H1 (cell line): Measurements from ENCODE around the gene TMEM114. TPM values are rescaled to one million over a fixed set of nuclear protein-coding genes. Genes with fewer than 3 reads are reported as not detected.

Source experiments
- CTCF ChIA-PET: fragments of 300-600 bp; sonication (Branson Sonifier 250); formaldehyde crosslinking; loops from one replicate; lab custom pipeline; 2021; ENCODE audit not compliant: partially characterized antibody; lab: Charles Lee
- POLR2A ChIA-PET: fragments of 300-600 bp; sonication (Branson Sonifier 250); formaldehyde crosslinking; loops from one replicate; lab custom pipeline; 2021; ENCODE audit warnings: inconsistent platforms; ENCODE audit not compliant: partially characterized antibody; lab: Charles Lee
- DNase-seq, 2 experiments: peaks; one replicate each; pipeline versions ENCODE4 v3.0.0 to v3.0.0-alpha.2; 2010 to 2022; ENCODE audit warnings: low spot score in 2 of 2, low read depth in 1 of 2, mixed read lengths in 1 of 2
- FAIRE-seq: peaks from 2 replicates; lab custom pipeline; 2011; peaks lifted over from hg19 to GRCh38; lab: Jason Lieb, UNC
- H2AFZ ChIP-seq: 2 replicates; pipeline ENCODE4 v1.8.1; 2012; ENCODE audit warnings: low read length, inconsistent platforms
- H2AK5ac ChIP-seq: 2 replicates; pipeline ENCODE4 v1.6.1; 2013; ENCODE audit warnings: low read depth, low read length
- H2BK120ac ChIP-seq: replicated peaks from 2 replicates; pipeline ENCODE3; 2013; ENCODE audit warnings: low read depth, low read length, inconsistent platforms
- H2BK12ac ChIP-seq: 2 replicates; pipeline ENCODE4 v1.6.1; 2013; ENCODE audit warnings: low read depth, low read length
- H2BK15ac ChIP-seq: 2 replicates; pipeline ENCODE4 v1.6.1; 2013; ENCODE audit warnings: low read length
- H2BK20ac ChIP-seq: 2 replicates; pipeline ENCODE4 v1.6.1; 2013; ENCODE audit warnings: low read length
- H2BK5ac ChIP-seq: 2 replicates; pipeline ENCODE4 v1.6.1; 2013; ENCODE audit warnings: low read depth, low read length
- H3K14ac ChIP-seq: 2 replicates; pipeline ENCODE4 v1.6.1; 2013; ENCODE audit warnings: inconsistent platforms; ENCODE audit not compliant: insufficient read length
- H3K18ac ChIP-seq: 2 replicates; pipeline ENCODE4 v1.6.1; 2013; ENCODE audit warnings: low read length; ENCODE audit errors: extremely low read depth
- H3K23ac ChIP-seq: 2 replicates; pipeline ENCODE4 v1.6.1; 2013; ENCODE audit warnings: inconsistent platforms; ENCODE audit not compliant: insufficient read length
- H3K23me2 ChIP-seq: 2 replicates; pipeline ENCODE4 v1.6.1; 2013; ENCODE audit warnings: low read depth, low read length
- H3K27ac ChIP-seq: 2 replicates; pipeline ENCODE4 v1.6.1; 2011; ENCODE audit warnings: low read depth, low read length, inconsistent platforms
- H3K27me3 ChIP-seq, 4 experiments: replicated peaks in 1 of 4; 1 replicate in 1 of 4; 2 replicates in 3 of 4; pipeline versions ENCODE4 v1.6.1 to v1.8.1; 2011 to 2013; ENCODE audit warnings: low read length in 3 of 4, mild to moderate bottlenecking in 3 of 4, inconsistent platforms in 2 of 4, mixed read lengths in 2 of 4, moderate library complexity in 1 of 4; ENCODE audit not compliant: control insufficient read depth in 3 of 4, insufficient read depth in 3 of 4; ENCODE audit errors: extremely low read depth in 1 of 4
- H3K36me3 ChIP-seq, 4 experiments: 2 replicates each; pipeline versions ENCODE4 v1.6.1 to v1.8.1; 2011 to 2013; ENCODE audit warnings: mild to moderate bottlenecking in 4 of 4, low read length in 3 of 4, moderate library complexity in 2 of 4, control low read depth in 1 of 4, inconsistent platforms in 1 of 4; ENCODE audit not compliant: insufficient read depth in 4 of 4, control insufficient read depth in 2 of 4
- H3K4ac ChIP-seq: replicated peaks from 2 replicates; pipeline ENCODE3; 2013; ENCODE audit warnings: low read length, low read depth, mixed read lengths, inconsistent platforms; ENCODE audit not compliant: insufficient read length
- H3K4me1 ChIP-seq, 4 experiments: replicated peaks in 1 of 4; 1 replicate in 1 of 4; 2 replicates in 3 of 4; pipeline versions ENCODE4 v1.6.1 to v1.8.1; 2011 to 2013; ENCODE audit warnings: low read length in 3 of 4, inconsistent platforms in 2 of 4, mixed read lengths in 1 of 4; ENCODE audit not compliant: insufficient read depth in 4 of 4, control insufficient read depth in 3 of 4
- H3K4me2 ChIP-seq, 2 experiments: 2 replicates each; pipeline versions ENCODE4 v1.6.1 to v1.8.1; 2011 to 2013; ENCODE audit warnings: low read depth in 2 of 2, low read length in 2 of 2, control low read depth in 1 of 2, inconsistent platforms in 1 of 2, mild to moderate bottlenecking in 1 of 2; ENCODE audit not compliant: insufficient read depth in 1 of 2
- H3K4me3 ChIP-seq, 4 experiments: fragments of 200-600, 300-600 bp in 1 of 4; sonication (generic), shearing (Covaris generic), sonication (Bioruptor Twin) in 1 of 4; 2 replicates each; pipeline versions ENCODE4 v1.5.1 to v1.8.1; 2011 to 2016; ENCODE audit warnings: low read length in 4 of 4, low read depth in 3 of 4, control low read depth in 2 of 4, inconsistent platforms in 2 of 4, mild to moderate bottlenecking in 2 of 4, mixed read lengths in 1 of 4, moderate library complexity in 1 of 4; ENCODE audit not compliant: insufficient read depth in 2 of 4; ENCODE audit errors: extremely low read depth in 1 of 4
- H3K56ac ChIP-seq: replicated peaks from 2 replicates; pipeline ENCODE3; 2013; ENCODE audit warnings: low read depth, mild to moderate bottlenecking, mixed read lengths, low read length, inconsistent platforms; ENCODE audit not compliant: insufficient read length
- H3K79me1 ChIP-seq: 2 replicates; pipeline ENCODE4 v1.6.1; 2013; ENCODE audit warnings: low read depth, low read length, control low read depth
- H3K79me2 ChIP-seq, 2 experiments: 2 replicates each; pipeline versions ENCODE4 v1.6.1 to v1.8.1; 2012 to 2013; ENCODE audit warnings: low read length in 2 of 2, mild to moderate bottlenecking in 2 of 2, inconsistent platforms in 1 of 2; ENCODE audit not compliant: insufficient read depth in 2 of 2, control insufficient read depth in 1 of 2
- H3K9ac ChIP-seq, 4 experiments: replicated peaks in 1 of 4; 1 replicate in 1 of 4; 2 replicates in 3 of 4; pipeline versions ENCODE4 v1.6.1 to v1.8.1; 2011 to 2013; ENCODE audit warnings: low read depth in 3 of 4, low read length in 3 of 4, control low read depth in 2 of 4, mild to moderate bottlenecking in 2 of 4, moderate library complexity in 2 of 4, inconsistent platforms in 1 of 4; ENCODE audit errors: extremely low read depth in 1 of 4
- H3K9me3 ChIP-seq, 2 experiments: 2 replicates each; pipeline versions ENCODE4 v1.6.1 to v1.8.1; 2012 to 2013; ENCODE audit warnings: mild to moderate bottlenecking in 2 of 2, moderate library complexity in 2 of 2, control low read depth in 1 of 2, inconsistent platforms in 1 of 2, low read depth in 1 of 2, low read length in 1 of 2, mixed read lengths in 1 of 2; ENCODE audit not compliant: insufficient read depth in 2 of 2
- H4K20me1 ChIP-seq, 2 experiments: replicated peaks in 1 of 2; 2 replicates each; pipeline versions ENCODE3 to v1.8.1; 2011 to 2013; ENCODE audit warnings: inconsistent platforms in 2 of 2, low read length in 2 of 2, mild to moderate bottlenecking in 1 of 2; ENCODE audit not compliant: insufficient read depth in 2 of 2, control insufficient read depth in 1 of 2
- H4K5ac ChIP-seq: 2 replicates; pipeline ENCODE4 v1.6.1; 2013; ENCODE audit warnings: low read length, low read depth, mixed read lengths, inconsistent platforms; ENCODE audit not compliant: insufficient read length
- H4K8ac ChIP-seq: 2 replicates; pipeline ENCODE4 v1.8.0; 2013; ENCODE audit warnings: mild to moderate bottlenecking, moderate library complexity, low read length, inconsistent platforms; ENCODE audit not compliant: insufficient read depth; ENCODE audit errors: extremely low read depth
- H4K91ac ChIP-seq: replicated peaks from 2 replicates; pipeline ENCODE3; 2013; ENCODE audit warnings: low read length, mixed read lengths, inconsistent platforms; ENCODE audit not compliant: insufficient read length
- BACH1 ChIP-seq: IDR thresholded peaks from 2 replicates; pipeline ENCODE4 v1.6.1; 2012; ENCODE audit warnings: low read length, improper control_type of control experiment
- MAX ChIP-seq: IDR thresholded peaks from 2 replicates; pipeline ENCODE4 v1.6.1; 2012; ENCODE audit warnings: inconsistent platforms
- RXRA ChIP-seq: IDR thresholded peaks from 2 replicates; pipeline ENCODE4 v1.6.1; 2011; ENCODE audit warnings: low read depth, mild to moderate bottlenecking, low read length, moderate library complexity; ENCODE audit not compliant: insufficient read depth
- WGBS, 2 experiments: shearing (Covaris generic) in 1 of 2; methylation state at CpG; one replicate each; pipeline versions ENCODE4 v1.1.6 to v1.1.7; 2013 to 2015; ENCODE audit warnings: low lambda C conversion rate in 2 of 2, mixed read lengths in 2 of 2, inconsistent platforms in 1 of 2, low coverage in 1 of 2, missing lambda C conversion rate in 1 of 2; ENCODE audit not compliant: insufficient replicate concordance in 2 of 2, insufficient coverage in 1 of 2, insufficient read length in 1 of 2; ENCODE audit errors: extremely low coverage in 1 of 2, missing lambda C conversion rate in 1 of 2; 5-methylcytosine and 5-hydroxymethylcytosine counted together
- polyA plus RNA-seq, 7 experiments: library from polyadenylated mRNA; depleted of rRNA in 3 of 7; stranded (reverse) in 5 of 7; unstranded in 2 of 7; fragments of >200 nt in 5 of 7; fragments of 200-250 nt in 2 of 7; gene quantifications; 1 replicate in 5 of 7; 2 replicates in 1 of 7; 4 replicates in 1 of 7; pipeline versions ENCODE4 v1.2.1 to v1.2.3, GENCODE V29; 2011 to 2013; ENCODE audit warnings: missing spikeins in 2 of 7, mixed read lengths in 2 of 7
- total RNA-seq: library from RNA; stranded (reverse); fragmentation: NEBNext Ultra II Directional; extraction: Animal tissue kit (Norgen Biotek cat#: 25700); gene quantifications from 2 replicates; pipeline ENCODE4 v1.2.1, GENCODE V29; 2021

Gene TMEM114
- total and polyA plus RNA-seq, 2 of the 8 experiments (the other 6 are each of a cell fraction or from before 2014, with no cell fraction given), result 1.6 to 2.9 TPM

GRCh38 chr16:8581831-8582580 is 8.3 kb downstream of the TMEM114 start:
- 0 out of 2 replicates have a peak overlapping the region, but pooled peaks have one; percentile 39 for H2BK5ac ChIP-seq
- no peak overlapping the region for H2BK20ac ChIP-seq
- H2BK12ac ChIP-seq, result no peak overlapping the region
- no peak overlapping the region for H3K14ac ChIP-seq
- TF ChIP-seq BACH1, result no peak
- no peak for TF ChIP-seq MAX
- no peak for TF ChIP-seq RXRA
- no peak overlapping the region for H3K4me3 ChIP-seq
- no peak overlapping the region for H4K91ac ChIP-seq
- H3K23me2 ChIP-seq, result no peaks in the 10 kb centered on the region
- H3K79me1 ChIP-seq, result no peaks in the 10 kb centered on the region
- no peak overlapping the region; a peak in 2 of 7 replicates for H3K9ac ChIP-seq
- H2AFZ ChIP-seq, result no peak overlapping the region
- no peak overlapping the region for H4K5ac ChIP-seq
- H2BK120ac ChIP-seq, result no peak overlapping the region
- H3K9me3 ChIP-seq, result no peaks in the 10 kb centered on the region
- peak overlapping the region; percentile 2; the same call in 1 of the 2 replicates for H3K18ac ChIP-seq
- H3K4me1 ChIP-seq, result peaks cover 0 to 3% (median 0%) of the 10 kb centered on the region in 4 experiments; a peak in 2 of 7 replicates
- H4K20me1 ChIP-seq, result no peaks in the 10 kb centered on the region
- no peak overlapping the region for H4K8ac ChIP-seq
- ChIA-PET POLR2A (no interaction called here), CTCF (interaction anchor here (0.5 to 12.4 kb wide), 8 partner anchors 12 to 1481 kb away, joined by 3 to 162 read pairs (median 4); no protein-coding TSS in a partner anchor)
- no peak overlapping the region for H2BK15ac ChIP-seq
- H3K56ac ChIP-seq, result no peak overlapping the region
- H3K4ac ChIP-seq, result no peak overlapping the region
- DNase-seq, result no peak
- no peaks in the 10 kb centered on the region for H3K79me2 ChIP-seq
- 0 out of 2 replicates have a peak overlapping the region, but pooled peaks have one; percentile 13 for H2AK5ac ChIP-seq
- no peaks in the 10 kb centered on the region; a peak in 1 of 8 replicates for H3K36me3 ChIP-seq
- FAIRE-seq, result no peak
- H3K27me3 ChIP-seq, result no peaks in the 10 kb centered on the region; a peak in 1 of 7 replicates
- H3K4me2 ChIP-seq, result no peak overlapping the region
- no peak overlapping the region for H3K27ac ChIP-seq
- 84% methylated on average over 6 of the region's 6 CpGs; no CpG with 5 or more reads in 1 of the 2 experiments for WGBS, 2 experiments
- H3K23ac ChIP-seq, result no peak overlapping the region
